ENCODE results near the gene NCMAP. TPM values are rescaled to one million over a fixed set of nuclear protein-coding genes. Genes with fewer than 3 reads are reported as not detected.

The NCMAP gene
- total RNA-seq, 4 donors from 2014 or later, result 0.12 to 0.19 TPM; not detected in 2

DNA sequence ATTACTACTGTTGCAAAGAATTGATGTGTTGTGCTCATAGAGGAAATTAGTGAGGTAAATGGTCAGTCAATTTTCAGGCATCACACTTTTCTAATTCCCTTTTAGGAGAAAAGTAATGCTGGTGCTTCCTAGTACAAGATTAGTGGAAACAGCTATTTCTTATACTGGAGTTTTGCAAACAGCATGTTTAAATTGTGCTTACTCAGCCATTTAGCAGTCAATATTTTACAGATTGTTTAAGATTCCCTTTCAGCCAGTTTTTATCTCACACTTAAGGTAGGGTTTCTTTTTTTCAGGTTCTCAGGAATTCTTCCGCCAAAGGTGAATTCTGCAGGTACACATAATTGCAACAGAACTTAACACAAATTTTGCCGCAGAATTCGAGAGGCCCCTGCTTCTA lies 98.1 kb downstream of the NCMAP start:
- TF ChIP-seq POLR2A (IDR thresholded peaks at IDR 0.05) (no peak), CTCF (IDR thresholded peaks at IDR 0.05) (no peak)
- intact Hi-C loops (cut with DNase I), result no loop called here
- Histone ChIP-seq H3K27ac (no peak overlapping the region), H3K36me3 (peaks cover 18 to 100% (median 78%) of the 10 kb centered on the region in 3 donors), H3K9me3 (no peaks in the 10 kb centered on the region), H3K4me1 (no peaks in the 10 kb centered on the region), H3K4me3 (no peak overlapping the region), H3K27me3 (no peaks in the 10 kb centered on the region)
- 91 to 97% methylated on average over 3 of the region's 3 CpGs for WGBS, 2 donors
- no peak for DNase-seq

DNA sequence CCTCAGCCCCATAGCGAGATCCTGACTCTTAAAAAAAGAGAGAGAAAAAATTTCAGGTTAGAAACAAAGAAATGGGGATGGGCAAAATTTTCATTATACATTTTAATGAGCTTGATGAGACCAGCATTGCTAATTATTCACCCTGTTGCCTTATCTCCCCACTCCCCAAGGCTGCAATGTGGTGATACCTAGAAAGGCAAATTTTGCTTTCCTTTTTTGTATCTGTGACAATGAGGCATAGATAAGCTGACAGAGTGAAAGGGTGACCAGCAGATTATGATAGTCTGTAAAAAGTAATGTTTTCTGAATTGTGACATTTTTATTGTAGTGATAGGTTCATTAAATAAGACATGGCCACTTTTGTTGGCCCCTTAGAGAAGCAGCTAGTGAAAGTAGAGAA lies 100.2 kb downstream of the NCMAP start:
- intact Hi-C loops (cut with DNase I), result no loop called here
- Histone ChIP-seq H3K9me3 (no peaks in the 10 kb centered on the region), H3K27me3 (no peaks in the 10 kb centered on the region), H3K4me1 (no peaks in the 10 kb centered on the region), H3K4me3 (no peak overlapping the region), H3K27ac (no peak overlapping the region), H3K36me3 (peaks cover 10 to 100% (median 67%) of the 10 kb centered on the region in 3 donors)
- WGBS, 2 donors, result 95 to 100% methylated on average over 1 of the region's 1 CpG
- no peak for DNase-seq
- TF ChIP-seq CTCF (IDR thresholded peaks at IDR 0.05), result no peak
- no peak for TF ChIP-seq POLR2A (IDR thresholded peaks at IDR 0.05)

DNA sequence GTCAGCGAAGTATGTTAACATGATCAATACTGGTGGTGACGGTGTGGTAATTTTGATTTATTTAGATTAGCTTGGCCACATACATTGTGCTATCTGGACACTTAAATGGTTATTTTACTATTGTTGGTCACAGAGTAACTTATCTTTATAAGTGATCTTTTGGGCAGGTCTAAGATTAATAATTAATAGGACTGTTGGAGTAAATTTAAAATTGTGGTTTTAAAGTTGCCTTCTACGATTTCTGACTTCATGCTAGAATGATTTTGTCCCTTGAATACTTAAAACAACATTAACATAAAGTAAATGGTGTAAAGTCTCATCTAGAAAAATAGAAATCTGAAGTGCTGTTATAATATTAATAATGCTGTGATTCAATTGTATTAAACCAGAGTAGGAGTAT lies 101.9 kb downstream of the NCMAP start:
- H3K4me1 ChIP-seq, result no peaks in the 10 kb centered on the region
- no peak for TF ChIP-seq POLR2A (IDR thresholded peaks at IDR 0.05)
- intact Hi-C loops (cut with DNase I), result no loop called here

More for the DNA sequence above, 101.9 kb downstream of the NCMAP start:
- 82 to 85% methylated on average over 3 of the region's 3 CpGs for WGBS, 2 donors
- Histone ChIP-seq H3K27me3 (no peaks in the 10 kb centered on the region), H3K9me3 (no peaks in the 10 kb centered on the region), H3K4me3 (no peak overlapping the region), H3K27ac (no peak overlapping the region), H3K36me3 (peaks cover 15 to 100% (median 69%) of the 10 kb centered on the region in 3 donors)
- DNase-seq, result no peak

Small RNAs within 50 kb of the gene (small RNA-seq; reads per million reads assigned to genes)
- gene RF00019, result 0 reads per million in 4 donors

Other genes with a start within 250 kb of the NCMAP start
- 100 to 1,000 TPM in 2 of 4 donors, 10 to 100 TPM in 2; 77.6 to 179 (median 115) TPM for gene GRHL3, start 236.7 kb upstream of the NCMAP start, total RNA-seq
- 1 to 10 TPM; 2.6 to 6.9 (median 5.6) TPM for gene STPG1, start 142.3 kb upstream of the NCMAP start, total RNA-seq
- 10 to 100 TPM; 25.0 to 36.5 (median 31.3) TPM for gene NIPAL3, start 140.3 kb upstream of the NCMAP start, total RNA-seq
- gene RCAN3, start 53.3 kb upstream of the NCMAP start, total RNA-seq, result 10 to 100 TPM; 14.4 to 24.1 (median 18.6) TPM
- gene SRRM1, start 87.2 kb downstream of the NCMAP start, total RNA-seq, result 10 to 100 TPM; 44.0 to 91.2 (median 58.1) TPM
- 100 to 1,000 TPM in 1 of 4 donors, 10 to 100 TPM in 3; 22.3 to 204 (median 69.0) TPM for gene CLIC4, start 189.4 kb downstream of the NCMAP start, total RNA-seq